ENCODE data around the gene SLIT3.

GRCh38 chr5:169101966-169102365, 199.0 kb downstream of the SLIT3 start:
- no peak for TF ChIP-seq CTCF (conservative IDR thresholded peaks at IDR 0.05)
- no peak for TF ChIP-seq EZH2 (IDR thresholded peaks at IDR 0.05; ENCODE audit: low read depth)

All from PC-9 (cell line).